GM12878 (cell line): Measurements from ENCODE around the gene HABP2. TPM values are rescaled to one million over a fixed set of nuclear protein-coding genes. Genes with fewer than 3 reads are reported as not detected.

Experiments used
- ATAC-seq: fragments of 200-7000 bp; cut with Tn5 transposase; 3 replicates; pipeline ENCODE4 v1.9.1; 2020; ENCODE audit warnings: mild to moderate bottlenecking, moderate library complexity
- BruUV-seq: library from RNA; stranded (reverse); fragments of 400-500 nt; replicated peaks from 2 replicates; lab custom pipeline; 2021; lab: Mats Ljungman, UMichigan
- CTCF ChIA-PET: fragments of 300-600 bp; sonication (Branson Sonifier 250); formaldehyde crosslinking; extraction: SDS; loops from one replicate; lab custom pipeline; 2021; ENCODE audit warnings: inconsistent platforms; lab: Yijun Ruan, JAX
- POLR2A ChIA-PET: fragments of 350-600 bp; formaldehyde crosslinking; extraction: SDS; loops from one replicate; lab custom pipeline; 2021; ENCODE audit warnings: inconsistent platforms; lab: Charles Lee
- RAD21 ChIA-PET: fragments of 300-600 bp; sonication (Branson Sonifier 250); formaldehyde crosslinking; loops from one replicate; lab custom pipeline; 2023; ENCODE audit warnings: antibody characterized with exemption; ENCODE audit not compliant: unreplicated experiment; lab: Charles Lee
- SMC1A ChIA-PET: fragments of 300-600 bp; sonication (Branson Sonifier 250); formaldehyde crosslinking; loops from one replicate; lab custom pipeline; 2023; ENCODE audit not compliant: unreplicated experiment, uncharacterized antibody; lab: Charles Lee
- DNase-seq: peaks from one replicate; pipeline ENCODE4 v3.0.0-alpha.2; 2011; ENCODE audit warnings: low read depth, low spot score
- FAIRE-seq: peaks from 3 replicates; lab custom pipeline; 2011; peaks lifted over from hg19 to GRCh38; lab: Jason Lieb, UNC
- H2AFZ ChIP-seq: 2 replicates; pipeline ENCODE4 v1.6.0; 2011; ENCODE audit warnings: low read depth, low read length, control low read depth; ENCODE audit not compliant: control insufficient read depth
- H3K27ac ChIP-seq: 2 replicates; pipeline ENCODE4 v1.5.1; 2011; ENCODE audit warnings: control low read depth; ENCODE audit not compliant: control insufficient read depth, insufficient read depth
- H3K27me3 ChIP-seq, 2 experiments: replicated peaks in 1 of 2; 2 replicates each; pipeline versions ENCODE4 v1.6.0 to v1.6.1; 2011; ENCODE audit warnings: low read length in 1 of 2; ENCODE audit not compliant: control insufficient read depth in 2 of 2, insufficient read depth in 2 of 2
- H3K36me3 ChIP-seq, 2 experiments: 2 replicates each; pipeline ENCODE4 v1.5.1; 2011; ENCODE audit warnings: low read length in 1 of 2; ENCODE audit not compliant: control insufficient read depth in 2 of 2, insufficient read depth in 2 of 2
- H3K4me1 ChIP-seq: 2 replicates; pipeline ENCODE4 v1.6.1; 2011; ENCODE audit warnings: mild to moderate bottlenecking, low read length, moderate library complexity, mixed read lengths; ENCODE audit not compliant: control insufficient read depth, insufficient read depth
- H3K4me2 ChIP-seq: 2 replicates; pipeline ENCODE4 v1.6.0; 2011; ENCODE audit warnings: control low read depth; ENCODE audit not compliant: control insufficient read depth, insufficient read depth
- H3K4me3 ChIP-seq: fragments of 200-600 bp; sonication (generic); 2 replicates; pipeline ENCODE4 v1.5.1; 2016
- H3K79me2 ChIP-seq: 2 replicates; pipeline ENCODE4 v1.6.0; 2011; ENCODE audit warnings: low read length; ENCODE audit not compliant: control insufficient read depth, insufficient read depth
- H3K9ac ChIP-seq: 2 replicates; pipeline ENCODE4 v1.8.0; 2011; ENCODE audit warnings: low read length, control low read depth, mixed read lengths; ENCODE audit not compliant: control insufficient read depth, insufficient read depth
- H3K9me3 ChIP-seq: replicated peaks from 3 replicates; pipeline ENCODE4 v1.5.1; 2011; ENCODE audit warnings: mild to moderate bottlenecking, low read length; ENCODE audit not compliant: control insufficient read depth, insufficient read depth
- H4K20me1 ChIP-seq: 2 replicates; pipeline ENCODE4 v1.6.0; 2011; ENCODE audit not compliant: control insufficient read depth, insufficient read depth
- EED ChIP-seq: sonication (generic); IDR thresholded peaks from 2 replicates; pipeline ENCODE4 v1.6.1; 2016; ENCODE audit warnings: antibody characterized with exemption, low read depth
- NFYB ChIP-seq: IDR thresholded peaks from 2 replicates; pipeline ENCODE4 v1.6.1; 2011; ENCODE audit warnings: low read depth, mild to moderate bottlenecking, low read length, improper control_type of control experiment, moderate library complexity; ENCODE audit not compliant: insufficient read depth
- NRF1 ChIP-seq: conservative IDR thresholded peaks from 2 replicates; pipeline ENCODE4 v1.6.1; 2011; ENCODE audit warnings: mild to moderate bottlenecking, low read depth, low read length, improper control_type of control experiment
- RAD51 ChIP-seq: fragments of 450-650 bp; IDR thresholded peaks from 2 replicates; pipeline ENCODE4 v1.6.1; 2016; ENCODE audit warnings: moderate library complexity, mild to moderate bottlenecking, inconsistent platforms
- RUNX3 ChIP-seq: IDR thresholded peaks from 2 replicates; pipeline ENCODE4 v1.6.1; 2012; ENCODE audit warnings: low read length, inconsistent platforms
- TCF7 ChIP-seq: IDR thresholded peaks from 2 replicates; pipeline ENCODE4 v1.6.1; 2014; ENCODE audit warnings: antibody characterized with exemption, borderline replicate concordance
- ZNF24 ChIP-seq: fragments of 450-650 bp; IDR thresholded peaks from 2 replicates; pipeline ENCODE4 v1.6.1; 2017; ENCODE audit warnings: antibody characterized with exemption, mild to moderate bottlenecking
- WGBS: methylation state at CpG from one replicate; pipeline ENCODE4 v1.1.6; 2016; ENCODE audit warnings: low lambda C conversion rate; ENCODE audit not compliant: insufficient replicate concordance, insufficient coverage; ENCODE audit errors: missing lambda C conversion rate; 5-methylcytosine and 5-hydroxymethylcytosine counted together
- in situ Hi-C: fragments of 300-500 bp; cut with MboI; formaldehyde crosslinking; loops from 9 replicates; pipeline ENCODE4 v1.14.3; 2018; ENCODE audit warnings: mixed read lengths
- intact Hi-C: fragments of 100-400 bp; cut with micrococcal nuclease; formaldehyde crosslinking; loops from one replicate; pipeline ENCODE4 v1.14.2; 2022; ENCODE audit not compliant: unreplicated experiment
- polyA plus RNA-seq, 11 experiments: library from polyadenylated mRNA; depleted of rRNA in 4 of 11; unstranded in 6 of 11; stranded (reverse) in 5 of 11; fragments of >200 nt; fragmentation: Nextera tagmentation in 4 of 11; fragmentation: Illumina TruSeq in 1 of 11; extraction: Ambion mirVana in 4 of 11; extraction: Trizol in 1 of 11; gene quantifications; 1 replicate in 1 of 11; 2 replicates in 10 of 11; pipeline versions ENCODE4 v1.2.1 to v1.2.3, GENCODE V29; 2011 to 2016; ENCODE audit warnings: inconsistent platforms in 2 of 11, missing spikeins in 2 of 11, low read depth in 1 of 11
- total RNA-seq, 4 experiments: library from RNA; depleted of rRNA in 3 of 4; stranded (reverse); fragments of >200 nt in 3 of 4; fragmentation: Illumina TruSeq in 1 of 4; extraction: Trizol in 1 of 4; gene quantifications; 2 replicates each; pipeline versions ENCODE4 v1.2.1 to v1.2.3, GENCODE V29; 2013 to 2021
- TF ChIP-seq, protein P1 (sequence below): IDR thresholded peaks from 2 replicates; pipeline ENCODE4 v1.6.1; 2012; ENCODE audit warnings: low read length, inconsistent platforms
- TF ChIP-seq, protein P2 (sequence below): fragments of 450-650 bp; IDR thresholded peaks from 2 replicates; pipeline ENCODE4 v1.6.1; 2018; ENCODE audit warnings: mild to moderate bottlenecking, low read depth, moderate library complexity; ENCODE audit not compliant: partially characterized antibody

Gene HABP2
- total and polyA plus RNA-seq, 10 of the 15 experiments (the other 5 are each of a cell fraction or from before 2014, with no cell fraction given): 0.13 TPM; not detected in 9

DNA sequence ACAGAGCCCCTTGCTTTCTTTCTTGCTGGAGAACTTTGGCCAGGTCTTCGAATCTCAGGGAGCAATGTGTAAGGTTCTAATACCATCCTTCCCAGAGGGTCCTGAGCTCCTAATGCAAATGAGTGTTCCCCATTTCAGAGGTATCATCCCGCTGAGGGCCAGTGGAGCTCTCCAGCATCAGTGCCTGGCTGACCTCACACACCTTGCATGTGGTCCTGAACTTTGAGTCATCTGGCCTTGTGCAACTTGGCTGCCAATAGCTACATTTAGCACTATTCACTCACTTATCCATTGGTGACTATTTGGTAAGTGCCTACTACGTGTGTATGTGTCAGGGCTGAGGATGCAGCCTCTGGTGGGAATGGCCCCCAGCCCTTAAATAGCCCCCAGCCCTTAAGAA, 48.4 kb upstream of the HABP2 start:
- Histone ChIP-seq H4K20me1 (no peaks in the 10 kb centered on the region), H3K27me3 (no peaks in the 10 kb centered on the region), H3K9me3 (no peaks in the 10 kb centered on the region; the same call in 2 of the 3 replicates), H3K4me2 (no peak overlapping the region), H3K4me1 (no peaks in the 10 kb centered on the region), H2AFZ (no peak overlapping the region), H3K27ac (no peak overlapping the region), H3K79me2 (no peaks in the 10 kb centered on the region), H3K9ac (no peak overlapping the region), H3K36me3 (no peaks in the 10 kb centered on the region), H3K4me3 (no peak overlapping the region)
- SMC1A ChIA-PET: no interaction called here
- WGBS: 0% methylated on average over 3 of the region's 3 CpGs
- POLR2A ChIA-PET: no interaction called here
- ATAC-seq (no peak), FAIRE-seq (no peak), DNase-seq (no peak)
- RAD21 ChIA-PET: no interaction called here
- no TSS peak for BruUV-seq
- intact Hi-C loops (no loop called here), in situ Hi-C loops (no loop called here)
- TF ChIP-seq, protein P1, sequence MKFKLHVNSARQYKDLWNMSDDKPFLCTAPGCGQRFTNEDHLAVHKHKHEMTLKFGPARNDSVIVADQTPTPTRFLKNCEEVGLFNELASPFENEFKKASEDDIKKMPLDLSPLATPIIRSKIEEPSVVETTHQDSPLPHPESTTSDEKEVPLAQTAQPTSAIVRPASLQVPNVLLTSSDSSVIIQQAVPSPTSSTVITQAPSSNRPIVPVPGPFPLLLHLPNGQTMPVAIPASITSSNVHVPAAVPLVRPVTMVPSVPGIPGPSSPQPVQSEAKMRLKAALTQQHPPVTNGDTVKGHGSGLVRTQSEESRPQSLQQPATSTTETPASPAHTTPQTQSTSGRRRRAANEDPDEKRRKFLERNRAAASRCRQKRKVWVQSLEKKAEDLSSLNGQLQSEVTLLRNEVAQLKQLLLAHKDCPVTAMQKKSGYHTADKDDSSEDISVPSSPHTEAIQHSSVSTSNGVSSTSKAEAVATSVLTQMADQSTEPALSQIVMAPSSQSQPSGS: no peak
- TF ChIP-seq, protein P2, sequence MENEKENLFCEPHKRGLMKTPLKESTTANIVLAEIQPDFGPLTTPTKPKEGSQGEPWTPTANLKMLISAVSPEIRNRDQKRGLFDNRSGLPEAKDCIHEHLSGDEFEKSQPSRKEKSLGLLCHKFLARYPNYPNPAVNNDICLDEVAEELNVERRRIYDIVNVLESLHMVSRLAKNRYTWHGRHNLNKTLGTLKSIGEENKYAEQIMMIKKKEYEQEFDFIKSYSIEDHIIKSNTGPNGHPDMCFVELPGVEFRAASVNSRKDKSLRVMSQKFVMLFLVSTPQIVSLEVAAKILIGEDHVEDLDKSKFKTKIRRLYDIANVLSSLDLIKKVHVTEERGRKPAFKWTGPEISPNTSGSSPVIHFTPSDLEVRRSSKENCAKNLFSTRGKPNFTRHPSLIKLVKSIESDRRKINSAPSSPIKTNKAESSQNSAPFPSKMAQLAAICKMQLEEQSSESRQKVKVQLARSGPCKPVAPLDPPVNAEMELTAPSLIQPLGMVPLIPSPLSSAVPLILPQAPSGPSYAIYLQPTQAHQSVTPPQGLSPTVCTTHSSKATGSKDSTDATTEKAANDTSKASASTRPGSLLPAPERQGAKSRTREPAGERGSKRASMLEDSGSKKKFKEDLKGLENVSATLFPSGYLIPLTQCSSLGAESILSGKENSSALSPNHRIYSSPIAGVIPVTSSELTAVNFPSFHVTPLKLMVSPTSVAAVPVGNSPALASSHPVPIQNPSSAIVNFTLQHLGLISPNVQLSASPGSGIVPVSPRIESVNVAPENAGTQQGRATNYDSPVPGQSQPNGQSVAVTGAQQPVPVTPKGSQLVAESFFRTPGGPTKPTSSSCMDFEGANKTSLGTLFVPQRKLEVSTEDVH: no peak
- TF ChIP-seq RUNX3 (no peak), TCF7 (no peak), ZNF24 (no peak), RAD51 (no peak), EED (no peak), NFYB (no peak), NRF1 (no peak)
- CTCF ChIA-PET: no interaction called here
